ENCODE data around the gene TEX11. TPM values are rescaled to one million over a fixed set of nuclear protein-coding genes. Genes with fewer than 3 reads are reported as not detected.
"Not testable (repeated sequence)": the region's sequence is repeated elsewhere in the genome, so short reads cannot be mapped to it uniquely, and the experiment has no call there.

TEX11 gene
- total and polyA plus RNA-seq, 9 donors: not detected

DNA sequence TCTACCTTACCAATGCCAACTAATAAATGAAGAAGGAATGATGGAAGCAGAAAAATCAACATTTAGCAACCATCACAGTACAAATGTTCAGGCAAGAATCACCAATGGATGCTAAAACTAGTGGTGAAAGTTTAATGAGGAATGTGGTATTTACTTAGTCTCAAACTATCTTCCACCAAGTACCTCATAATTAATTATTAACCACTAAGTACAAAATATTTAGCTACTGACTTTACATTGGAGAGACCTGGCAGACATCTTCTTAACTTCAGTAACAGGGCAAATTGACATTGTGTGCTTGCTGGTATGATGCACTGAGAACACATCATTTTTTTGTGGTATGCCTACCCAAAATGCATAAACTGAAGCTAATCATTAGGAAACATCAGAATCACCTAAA, 381.5 kb downstream of the TEX11 start:
- intact Hi-C loops (cut with DNase I): no loop called here
- Histone ChIP-seq H3K36me3 (no peaks in the 10 kb centered on the region), H3K27me3 (no peaks in the 10 kb centered on the region), H3K27ac (no peak overlapping the region), H3K4me3 (no peak overlapping the region), H3K4me1 (ENCODE audit: insufficient read depth) (no peaks in the 10 kb centered on the region), H3K9me3 (no peaks in the 10 kb centered on the region)
- no peak for DNase-seq
- TF ChIP-seq EP300 (IDR thresholded peaks at IDR 0.05): no peak
- no peak for TF ChIP-seq POLR2A (IDR thresholded peaks at IDR 0.05)
- TF ChIP-seq, protein P1, sequence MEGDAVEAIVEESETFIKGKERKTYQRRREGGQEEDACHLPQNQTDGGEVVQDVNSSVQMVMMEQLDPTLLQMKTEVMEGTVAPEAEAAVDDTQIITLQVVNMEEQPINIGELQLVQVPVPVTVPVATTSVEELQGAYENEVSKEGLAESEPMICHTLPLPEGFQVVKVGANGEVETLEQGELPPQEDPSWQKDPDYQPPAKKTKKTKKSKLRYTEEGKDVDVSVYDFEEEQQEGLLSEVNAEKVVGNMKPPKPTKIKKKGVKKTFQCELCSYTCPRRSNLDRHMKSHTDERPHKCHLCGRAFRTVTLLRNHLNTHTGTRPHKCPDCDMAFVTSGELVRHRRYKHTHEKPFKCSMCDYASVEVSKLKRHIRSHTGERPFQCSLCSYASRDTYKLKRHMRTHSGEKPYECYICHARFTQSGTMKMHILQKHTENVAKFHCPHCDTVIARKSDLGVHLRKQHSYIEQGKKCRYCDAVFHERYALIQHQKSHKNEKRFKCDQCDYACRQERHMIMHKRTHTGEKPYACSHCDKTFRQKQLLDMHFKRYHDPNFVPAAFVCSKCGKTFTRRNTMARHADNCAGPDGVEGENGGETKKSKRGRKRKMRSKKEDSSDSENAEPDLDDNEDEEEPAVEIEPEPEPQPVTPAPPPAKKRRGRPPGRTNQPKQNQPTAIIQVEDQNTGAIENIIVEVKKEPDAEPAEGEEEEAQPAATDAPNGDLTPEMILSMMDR (IDR thresholded peaks at IDR 0.05): no peak

DNA sequence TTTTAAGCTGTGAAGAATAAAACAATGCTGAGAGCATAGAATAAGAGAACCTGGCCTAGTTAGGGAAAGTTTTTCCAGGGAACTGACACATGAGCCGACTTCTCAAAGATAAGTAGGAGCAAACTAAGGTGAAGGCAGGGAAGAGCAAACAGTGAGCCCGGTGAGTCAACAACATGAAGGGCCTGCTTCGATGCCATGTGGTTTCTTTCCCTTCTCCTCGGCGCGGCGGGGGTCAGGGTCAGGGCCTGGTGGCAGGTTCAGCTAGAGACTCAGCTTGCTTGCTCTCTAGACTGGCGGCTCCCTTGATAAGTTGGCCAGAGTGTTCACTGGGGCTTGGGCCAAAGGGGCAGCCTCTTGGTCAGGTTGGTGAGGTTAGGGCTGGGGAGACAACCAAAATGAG, 382.8 kb downstream of the TEX11 start:
- Histone ChIP-seq H3K4me3 (no peak overlapping the region), H3K4me1 (ENCODE audit: insufficient read depth) (no peaks in the 10 kb centered on the region), H3K9me3 (no peaks in the 10 kb centered on the region), H3K27me3 (no peaks in the 10 kb centered on the region), H3K36me3 (no peaks in the 10 kb centered on the region), H3K27ac (no peak overlapping the region)
- DNase-seq: no peak
- TF ChIP-seq, protein P1 (IDR thresholded peaks at IDR 0.05): no peak
- TF ChIP-seq EP300 (IDR thresholded peaks at IDR 0.05) (no peak), POLR2A (IDR thresholded peaks at IDR 0.05) (no peak)
- intact Hi-C loops (cut with DNase I): no loop called here
- WGBS, 3 donors: 66 to 71% (median 67%) methylated on average over 8 of the region's 8 CpGs

DNA sequence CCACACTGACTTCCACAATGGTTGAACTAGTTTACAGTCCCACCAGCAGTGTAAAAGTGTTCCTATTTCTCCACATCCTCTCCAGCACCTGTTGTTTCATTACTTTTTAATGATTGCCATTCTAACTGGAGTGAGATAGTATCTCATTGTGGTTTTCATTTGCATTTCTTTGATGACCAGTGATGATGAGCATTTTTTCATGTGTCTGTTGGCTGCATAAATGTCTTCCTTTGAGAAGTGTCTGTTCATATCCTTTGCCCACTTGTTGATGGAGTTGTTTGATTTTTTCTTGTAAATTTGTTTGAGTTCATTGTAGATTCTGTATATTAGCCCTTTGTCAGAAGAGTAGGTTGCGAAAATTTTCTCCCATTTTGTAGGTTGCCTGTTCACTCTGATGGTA, 392.8 kb downstream of the TEX11 start:
- intact Hi-C loops (cut with DNase I); H3K9me3 ChIP-seq; DNase-seq; H3K4me1 ChIP-seq (ENCODE audit: insufficient read depth); H3K4me3 ChIP-seq; H3K27ac ChIP-seq; H3K27me3 ChIP-seq; H3K36me3 ChIP-seq: not testable (repeated sequence)
- WGBS, 3 donors: 49 to 65% (median 62%) methylated on average over 1 of the region's 1 CpG

DNA sequence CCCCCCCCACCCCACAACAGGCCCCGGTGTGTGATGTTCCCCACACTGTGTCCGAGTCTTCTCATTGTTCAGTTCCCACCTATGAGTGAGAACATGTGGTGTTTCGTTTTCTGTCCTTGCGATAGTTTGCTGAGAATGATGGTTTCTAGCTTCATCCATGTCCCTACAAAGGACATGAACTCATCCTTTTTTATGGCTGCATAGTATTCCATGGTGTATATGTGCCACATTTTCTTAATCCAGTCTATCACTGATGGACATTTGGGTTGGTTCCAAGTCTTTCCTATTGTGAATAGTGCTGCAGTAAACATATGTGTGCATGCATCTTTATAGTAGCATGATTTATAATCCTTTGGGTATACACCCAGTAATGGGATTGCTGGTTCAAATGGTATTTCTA, 393.2 kb downstream of the TEX11 start:
- H3K4me3 ChIP-seq; H3K4me1 ChIP-seq (ENCODE audit: insufficient read depth); H3K9me3 ChIP-seq; DNase-seq; H3K27ac ChIP-seq; H3K36me3 ChIP-seq; H3K27me3 ChIP-seq; intact Hi-C loops (cut with DNase I): not testable (repeated sequence)
- 81 to 88% (median 83%) methylated on average over 4 of the region's 4 CpGs for WGBS, 3 donors

DNA sequence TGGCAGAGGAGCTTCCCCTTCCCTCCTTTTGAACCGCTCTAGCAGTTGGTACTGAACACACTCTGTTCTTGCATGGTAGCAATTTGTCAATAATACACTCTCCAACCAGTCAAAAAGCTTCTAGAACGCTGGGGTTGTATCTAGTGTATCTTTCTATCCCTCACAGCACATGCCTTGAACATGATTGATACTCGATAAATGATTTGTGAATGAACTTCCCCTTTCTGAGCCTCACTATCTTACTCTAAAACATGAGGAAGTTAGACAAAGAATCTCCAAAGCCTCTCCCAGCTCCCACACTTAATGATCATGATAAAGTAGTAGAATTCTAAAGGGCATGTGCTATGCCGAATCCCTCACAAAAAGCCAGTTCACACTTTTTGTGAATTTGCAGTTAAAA, 399.4 kb downstream of the TEX11 start:
- intact Hi-C loops (cut with DNase I): no loop called here
- no peaks in the 10 kb centered on the region for H3K9me3 ChIP-seq
- WGBS, 3 donors: 59 to 73% (median 59%) methylated on average over 4 of the region's 4 CpGs
- H3K27me3 ChIP-seq: no peaks in the 10 kb centered on the region
- no peak for DNase-seq
- TF ChIP-seq EP300 (IDR thresholded peaks at IDR 0.05) (no peak), POLR2A (IDR thresholded peaks at IDR 0.05) (no peak)
- TF ChIP-seq, protein P1 (IDR thresholded peaks at IDR 0.05): no peak
- H3K4me3 ChIP-seq: no peak overlapping the region
- H3K27ac ChIP-seq: no peak overlapping the region
- H3K4me1 ChIP-seq (ENCODE audit: insufficient read depth): no peaks in the 10 kb centered on the region
- no peaks in the 10 kb centered on the region for H3K36me3 ChIP-seq

Measured in ovary (tissue), 9 donors.